ENCODE results near the gene LPP. TPM values are rescaled to one million over a fixed set of nuclear protein-coding genes. Genes with fewer than 3 reads are reported as not detected.
A peak's percentile ranks its signal among the peaks of the same experiment; 100 is the strongest.

LPP gene
- total RNA-seq, 1 experiment from 2014 or later: 17.4 TPM

DNA sequence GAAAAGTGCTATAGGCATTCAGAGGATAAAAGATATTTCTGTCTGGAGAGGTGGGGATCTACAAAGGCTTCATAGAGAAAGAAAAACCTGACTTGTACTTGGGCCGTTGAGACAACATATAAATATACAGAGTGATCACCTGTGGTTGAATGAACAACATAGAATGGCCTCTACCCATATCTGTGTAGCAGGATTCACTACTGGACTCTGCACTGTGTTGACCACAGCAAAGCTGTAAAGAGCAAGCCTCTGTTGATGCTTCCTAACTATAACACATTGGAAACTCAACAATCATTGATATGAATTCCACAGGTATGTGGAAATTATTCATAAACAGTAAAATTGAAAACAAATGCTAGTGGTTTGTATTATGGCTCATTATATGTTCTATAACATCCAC is 19.1 kb upstream of the LPP start:
- no peak for DNase-seq (ENCODE audit: low read depth)

DNA sequence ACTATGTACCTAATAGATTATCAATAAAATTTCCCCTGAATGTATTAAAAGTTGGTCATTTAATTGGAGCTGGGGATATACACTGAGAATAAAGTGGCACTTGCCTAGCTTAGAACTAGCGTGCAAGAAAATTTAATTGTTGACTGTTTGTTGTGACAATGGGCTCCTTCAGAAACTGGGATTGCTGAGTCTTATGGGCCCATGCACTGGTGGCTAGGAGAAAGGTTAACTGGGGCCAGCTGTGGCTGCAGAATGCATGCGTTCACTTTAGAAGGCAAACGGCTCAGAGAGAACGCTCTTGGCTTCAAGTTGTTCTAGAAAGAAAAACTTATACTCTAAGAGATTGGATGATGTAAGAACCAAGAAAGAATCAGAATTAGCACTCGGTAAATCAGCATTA is 18.7 kb upstream of the LPP start:
- DNase-seq (ENCODE audit: low read depth): no peak

DNA sequence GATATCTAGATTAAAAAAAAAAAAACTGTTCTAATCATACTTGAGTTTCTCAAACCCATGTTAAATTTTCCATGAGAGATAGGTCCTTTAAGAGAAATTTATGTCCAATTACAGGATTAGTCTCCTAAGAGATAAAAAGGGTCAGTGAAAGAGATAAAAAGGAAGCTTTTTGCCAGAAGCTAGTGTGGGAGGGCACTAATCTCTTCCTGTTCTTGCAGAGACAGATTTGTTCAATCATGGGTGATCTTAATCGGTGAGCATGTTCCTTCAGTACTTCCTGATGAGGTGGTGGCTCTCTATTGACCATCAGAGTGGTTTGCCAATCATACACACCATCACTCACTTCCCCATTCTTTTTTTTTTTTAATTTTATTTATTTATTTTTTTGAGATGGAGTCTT is 16.9 kb upstream of the LPP start:
- DNase-seq (ENCODE audit: low read depth): no peak

DNA sequence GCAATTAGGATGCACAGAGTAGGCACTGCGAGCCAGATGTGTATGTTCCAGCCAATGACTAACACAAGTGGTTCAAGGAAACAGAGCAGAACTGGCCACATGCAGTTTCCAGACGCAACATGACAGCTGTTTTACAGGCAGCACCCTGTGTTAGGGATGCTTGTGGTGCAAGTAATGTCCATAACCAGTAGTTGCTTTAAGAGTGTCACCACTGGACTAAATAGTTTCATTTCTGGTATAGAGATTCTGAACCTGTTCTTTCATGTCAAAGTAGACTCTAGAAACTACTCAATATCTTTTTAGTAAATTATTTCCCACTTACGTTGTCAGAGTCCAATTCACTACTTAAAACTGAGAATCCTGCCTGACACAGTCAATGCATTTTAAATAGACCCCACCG is 14.5 kb upstream of the LPP start:
- DNase-seq (ENCODE audit: low read depth): no peak

DNA sequence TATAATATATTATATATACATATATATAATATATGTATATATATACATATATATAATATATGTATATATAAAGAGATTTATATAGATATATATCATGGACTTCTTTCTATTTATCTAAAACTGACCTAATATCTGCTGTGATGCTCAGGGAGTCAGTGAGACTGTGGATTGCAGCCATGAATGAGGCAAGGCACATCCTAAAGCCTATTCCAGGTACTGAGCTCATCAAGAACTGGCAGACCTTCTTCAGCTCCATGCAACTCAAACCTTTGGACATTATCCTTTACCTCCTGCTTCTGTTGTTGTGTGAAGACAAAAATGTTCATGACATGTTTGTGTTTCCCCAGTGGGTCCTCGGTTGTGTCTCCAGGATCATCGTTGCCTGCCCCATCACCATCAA is 7.7 kb upstream of the LPP start:
- DNase-seq (ENCODE audit: low read depth): no peak

DNA sequence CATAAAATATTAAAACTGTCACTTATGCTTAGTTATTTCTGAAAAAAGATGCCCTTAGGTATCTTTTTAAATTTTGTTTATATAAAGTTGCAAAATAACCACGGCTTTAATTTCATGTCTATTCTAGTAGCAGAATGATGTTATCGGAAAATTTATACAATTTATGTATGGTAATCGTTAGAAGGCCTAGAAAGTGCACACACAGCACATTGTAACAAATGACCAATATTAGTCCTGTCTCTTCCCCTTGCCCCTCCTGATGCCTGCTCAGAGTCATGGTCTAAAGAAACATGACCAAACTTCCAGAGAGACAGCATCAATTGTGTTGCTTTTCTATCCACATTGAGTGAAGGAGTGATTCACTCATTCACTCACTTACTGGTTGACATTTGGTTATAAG is 6.2 kb upstream of the LPP start:
- no peak for DNase-seq (ENCODE audit: low read depth)

DNA sequence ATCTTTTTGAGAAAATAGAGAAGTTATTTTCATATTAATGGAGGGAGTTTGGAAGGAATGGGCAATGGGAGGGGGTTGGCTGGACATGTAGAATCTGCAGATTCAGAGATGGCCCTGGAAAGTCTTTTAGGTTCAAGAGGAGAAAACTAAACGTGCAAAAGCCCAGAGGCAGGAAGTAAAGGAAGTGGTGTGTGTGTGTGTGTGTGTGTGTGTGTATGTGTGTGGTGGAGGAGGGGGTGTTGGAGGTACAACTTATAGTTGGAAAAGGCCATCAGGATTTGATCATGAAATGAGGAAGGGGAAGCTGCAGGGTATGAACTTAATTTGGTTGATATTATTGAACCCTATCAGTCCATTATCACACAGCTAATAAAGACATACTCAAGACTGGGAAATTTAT is 5.6 kb upstream of the LPP start:
- no peak for DNase-seq (ENCODE audit: low read depth)

DNA sequence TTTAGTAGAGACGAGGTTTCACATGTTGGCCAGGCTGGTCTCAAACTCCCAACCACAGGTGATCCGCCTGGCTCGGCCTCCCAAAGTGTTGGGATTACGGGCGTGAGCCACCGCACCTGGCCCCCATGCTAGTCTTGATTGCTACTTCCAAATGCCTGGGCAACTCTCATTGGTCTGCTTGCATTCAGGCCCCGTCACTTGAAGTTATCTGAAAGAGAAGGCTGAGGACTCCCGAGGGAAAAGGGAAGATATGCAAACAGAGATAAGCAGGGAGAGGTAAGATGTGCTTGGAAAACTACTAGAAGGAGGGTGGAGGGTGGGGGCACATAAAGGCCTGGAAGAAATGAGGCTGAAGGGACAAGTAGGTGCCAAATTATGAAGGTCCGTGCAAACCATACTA is 4.4 kb upstream of the LPP start:
- DNase-seq (ENCODE audit: low read depth): no peak

DNA sequence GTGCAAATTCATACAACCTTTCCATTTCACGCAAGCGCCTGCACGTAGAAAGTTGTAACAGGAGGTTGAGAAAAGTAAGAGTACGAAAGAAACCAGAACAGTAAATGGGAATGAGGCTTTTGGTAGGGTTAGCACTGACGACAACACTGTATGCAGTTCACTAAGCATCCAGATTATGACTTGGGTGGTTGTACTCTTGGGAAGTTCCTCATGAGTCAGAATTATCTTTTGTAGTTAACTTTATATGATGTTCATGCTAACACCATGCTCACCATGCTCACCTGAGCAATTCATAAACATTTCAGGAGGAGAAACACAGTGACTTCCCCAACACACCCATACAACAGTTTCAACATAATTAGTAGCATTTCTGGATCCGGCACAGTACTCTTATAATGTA is 3.0 kb upstream of the LPP start:
- no peak for DNase-seq (ENCODE audit: low read depth)

DNA sequence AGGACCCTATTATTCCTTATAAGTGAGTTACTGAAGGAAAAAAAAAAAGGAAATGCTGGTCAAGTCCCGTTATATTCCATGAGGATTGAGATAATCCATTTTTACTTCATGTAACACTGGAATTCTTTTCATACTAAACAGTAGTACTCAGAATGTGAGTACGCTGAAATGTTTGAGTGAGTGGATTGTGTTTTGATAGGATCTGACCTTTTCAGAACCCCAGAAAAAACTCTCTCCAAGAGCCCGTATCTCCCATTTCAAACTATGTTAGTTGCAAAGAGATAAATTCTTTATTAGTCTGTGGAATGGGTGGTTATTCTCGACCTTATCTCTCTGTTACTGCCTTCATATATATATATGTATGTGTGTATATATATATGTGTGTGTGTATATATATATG is 2.5 kb upstream of the LPP start:
- no peak for DNase-seq (ENCODE audit: low read depth)

DNA sequence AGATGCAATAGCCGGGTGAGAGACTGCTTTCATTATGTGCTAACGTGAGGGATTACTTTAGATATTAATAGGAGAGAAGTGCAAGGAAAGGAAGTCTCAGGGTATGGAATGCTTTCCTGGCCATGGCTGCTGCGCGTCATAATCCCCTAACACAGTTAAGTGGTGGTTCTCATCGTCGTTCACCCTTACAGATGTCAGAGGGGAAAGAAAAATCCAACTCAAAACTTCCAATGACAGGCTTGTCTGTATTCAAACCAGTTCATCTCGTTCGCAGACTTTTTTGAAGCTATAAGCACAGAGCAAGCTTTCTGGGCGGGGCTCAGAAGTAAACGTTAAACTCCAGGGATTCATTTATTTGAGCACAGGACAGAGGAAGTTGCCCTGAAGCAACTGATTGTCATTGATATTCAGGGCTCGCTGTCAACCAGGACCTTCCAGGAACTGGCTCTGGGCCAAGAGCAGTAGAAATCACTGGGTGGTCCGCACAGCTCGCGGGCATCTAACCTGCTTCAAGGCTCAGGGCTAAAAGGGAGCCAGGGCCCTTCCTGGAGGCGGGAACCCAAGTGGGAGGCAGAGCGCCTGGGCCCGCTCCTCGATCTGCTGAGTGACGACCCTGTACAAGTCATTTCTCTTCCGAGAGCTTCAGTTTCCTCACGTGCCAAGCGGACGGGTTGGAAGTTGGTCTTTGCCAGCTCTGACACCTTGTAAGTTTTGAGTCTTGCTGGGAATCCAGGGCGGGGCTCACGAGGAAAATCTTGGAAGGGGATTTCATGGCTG is 1.1 kb upstream of the LPP start:
- no peak for DNase-seq (ENCODE audit: low read depth)

DNA sequence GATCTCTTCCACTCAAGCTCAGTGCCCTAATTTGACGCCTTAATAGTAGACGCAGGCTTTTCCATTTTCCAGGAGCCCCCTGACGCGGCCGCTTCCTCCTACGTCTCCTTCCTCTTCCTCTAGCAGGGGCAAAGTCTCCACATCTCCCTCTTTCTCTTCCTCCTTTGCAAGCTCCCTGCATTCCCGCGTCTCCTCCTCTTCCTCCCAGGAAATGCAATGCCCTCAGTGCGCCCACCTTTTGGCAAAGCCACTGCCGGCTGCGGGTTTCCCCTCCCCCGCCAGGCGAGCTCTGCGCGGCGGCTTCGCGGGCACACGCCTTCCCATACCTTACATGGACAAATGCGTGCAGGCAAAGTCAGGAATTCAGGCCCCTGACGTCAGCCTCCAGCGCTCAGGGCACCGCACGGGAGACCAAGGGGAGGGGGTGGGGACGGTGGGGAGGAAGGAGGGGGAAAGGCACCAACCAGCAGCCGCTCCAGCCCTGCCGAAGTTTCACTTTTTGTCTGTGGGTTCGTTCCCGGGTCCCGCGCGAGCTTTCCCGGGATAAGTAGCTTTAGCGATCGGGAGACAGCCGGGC is 432 bp upstream of the LPP start:
- peak; percentile 87 for DNase-seq (ENCODE audit: low read depth)

DNA sequence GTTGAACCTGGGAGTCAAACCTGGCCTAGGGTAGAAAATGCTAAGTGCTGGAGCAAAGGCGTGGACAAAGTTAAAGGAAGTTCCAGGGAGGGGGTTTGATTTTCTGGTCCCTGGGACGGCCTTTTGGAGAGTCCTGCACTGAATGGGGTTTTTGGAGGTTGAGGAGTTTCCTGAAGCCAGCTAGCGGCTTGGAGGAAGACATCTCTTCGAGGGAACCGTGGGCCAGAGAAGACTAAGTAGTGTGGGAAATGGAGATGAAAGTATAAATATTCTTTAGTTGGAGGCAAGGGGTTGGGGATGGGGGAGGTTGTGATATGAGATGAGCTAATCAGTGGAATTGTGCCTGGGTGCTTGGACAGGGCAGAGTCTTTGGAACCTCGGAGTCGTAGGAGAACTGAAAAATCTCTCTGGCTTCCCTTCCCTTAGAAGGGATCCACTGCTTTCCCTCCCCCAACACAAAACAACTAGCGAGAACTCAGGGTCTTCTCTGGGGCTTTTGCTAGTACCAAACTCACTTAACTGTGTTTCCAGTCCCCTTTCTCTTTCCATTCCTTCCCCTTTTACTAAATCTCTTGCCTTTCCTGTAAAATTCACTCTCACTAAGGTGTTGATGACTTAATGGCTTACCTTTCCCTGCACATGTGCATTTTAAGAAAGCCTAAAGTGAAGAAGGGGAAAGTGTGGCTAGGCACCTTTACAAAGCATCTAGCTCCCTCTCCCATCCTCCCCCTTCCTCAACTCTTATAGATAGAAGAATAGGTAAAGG is 1.0 kb downstream of the LPP start:
- DNase-seq (ENCODE audit: low read depth): no peak

DNA sequence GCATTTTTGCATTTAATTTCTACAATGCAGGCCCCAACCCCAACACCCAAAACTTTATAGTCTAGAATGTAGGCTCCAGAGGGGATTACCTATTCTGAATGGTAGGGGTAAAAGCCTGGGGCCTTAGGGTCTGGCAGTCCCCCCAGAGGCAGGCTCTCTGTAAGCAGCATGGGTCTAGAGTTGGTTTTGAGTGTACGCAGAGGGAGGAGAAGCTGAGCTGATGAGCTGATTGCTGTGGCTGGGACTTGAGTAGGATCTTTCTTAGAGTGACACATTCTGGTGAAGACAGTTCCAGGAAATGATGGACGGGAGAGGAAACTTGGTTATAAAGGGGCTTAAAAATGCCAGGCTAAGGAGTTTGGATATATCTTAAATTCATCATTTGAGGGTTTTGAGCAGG is 2.1 kb downstream of the LPP start:
- DNase-seq (ENCODE audit: low read depth): no peak

DNA sequence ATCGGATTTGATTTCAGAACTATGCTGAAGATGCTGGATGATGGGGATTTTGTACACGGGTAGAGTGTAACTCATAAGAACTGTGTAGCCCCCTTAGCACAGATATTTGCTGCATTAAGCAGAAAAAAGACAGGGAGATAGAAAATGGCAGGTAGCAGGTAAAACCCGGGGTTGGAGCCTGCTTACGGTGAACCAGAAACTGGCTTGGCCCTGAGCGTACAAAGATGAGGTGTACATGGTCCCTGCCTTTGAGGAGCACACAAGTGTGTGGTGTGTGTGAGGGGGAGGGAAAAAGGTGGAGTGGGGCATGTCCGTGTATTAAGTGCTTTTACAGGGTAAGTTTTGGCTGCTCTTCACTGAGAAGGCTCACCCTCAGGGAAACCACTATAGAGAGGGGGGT is 3.5 kb downstream of the LPP start:
- DNase-seq (ENCODE audit: low read depth): no peak

DNA sequence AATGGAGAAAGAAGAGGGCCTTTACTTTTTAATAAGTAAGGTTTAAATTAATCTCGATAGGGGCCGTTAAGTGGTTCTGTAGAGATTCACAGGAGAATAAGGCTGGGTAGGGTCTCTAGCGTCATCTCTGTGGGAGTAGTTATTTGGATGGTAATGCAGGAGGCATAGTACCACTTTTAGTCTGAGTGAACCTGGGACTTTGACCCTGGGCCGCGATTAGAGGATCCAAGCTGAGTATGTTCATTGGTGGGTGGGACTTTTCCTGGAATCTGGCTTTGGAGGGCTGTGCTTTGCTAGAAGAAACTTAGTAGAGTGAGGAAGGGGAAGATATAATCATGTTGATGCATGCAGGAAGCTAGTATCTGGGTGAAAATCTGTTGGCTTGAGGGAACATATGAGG is 4.0 kb downstream of the LPP start:
- no peak for DNase-seq (ENCODE audit: low read depth)

DNA sequence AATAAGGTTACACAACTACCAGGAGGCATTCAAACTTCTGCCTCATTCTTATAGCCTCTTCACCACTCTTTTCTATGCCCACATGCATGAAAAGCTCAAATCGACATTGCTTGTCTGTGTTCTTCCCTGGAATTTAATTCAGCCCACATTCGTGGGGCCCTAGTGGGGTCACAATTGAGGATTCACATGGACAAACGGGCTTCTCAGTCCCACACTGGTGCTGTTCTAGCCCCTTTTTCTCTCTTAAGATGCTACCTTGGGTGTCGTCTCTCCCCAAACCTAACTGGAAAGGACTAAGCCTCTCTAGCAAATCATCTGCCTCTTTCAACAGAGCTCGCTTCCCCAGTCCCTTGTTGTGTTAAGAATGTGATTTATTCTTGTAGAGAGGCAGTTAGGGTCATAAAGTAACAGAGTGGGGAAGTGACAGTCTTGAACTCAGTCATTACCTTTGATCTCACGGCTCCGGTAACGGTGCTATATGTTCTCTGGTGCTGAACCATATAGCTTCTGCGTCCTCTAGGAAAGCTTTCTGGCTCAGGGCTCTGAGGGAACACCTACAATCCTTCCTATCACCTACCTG is 4.9 kb downstream of the LPP start:
- no peak for DNase-seq (ENCODE audit: low read depth)

DNA sequence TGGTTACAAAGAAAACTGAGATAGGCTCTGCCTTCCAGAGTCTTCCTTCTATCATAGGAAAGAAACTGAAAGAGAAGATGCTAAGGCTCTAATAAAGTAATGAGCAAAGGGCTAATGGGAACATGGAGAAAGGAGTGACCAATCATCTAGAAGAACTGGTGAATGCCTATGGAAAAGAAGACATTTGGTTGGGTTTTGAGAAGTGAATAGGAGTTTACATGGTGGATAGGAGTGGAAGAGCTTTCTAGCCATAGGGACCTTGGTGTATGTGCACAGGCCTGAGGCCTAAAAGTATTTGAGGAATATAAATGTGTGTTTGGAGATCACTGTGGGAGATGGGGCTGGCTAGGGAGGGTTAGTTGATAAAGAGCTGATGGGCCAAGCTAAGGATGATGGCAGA is 6.8 kb downstream of the LPP start:
- no peak for DNase-seq (ENCODE audit: low read depth)

DNA sequence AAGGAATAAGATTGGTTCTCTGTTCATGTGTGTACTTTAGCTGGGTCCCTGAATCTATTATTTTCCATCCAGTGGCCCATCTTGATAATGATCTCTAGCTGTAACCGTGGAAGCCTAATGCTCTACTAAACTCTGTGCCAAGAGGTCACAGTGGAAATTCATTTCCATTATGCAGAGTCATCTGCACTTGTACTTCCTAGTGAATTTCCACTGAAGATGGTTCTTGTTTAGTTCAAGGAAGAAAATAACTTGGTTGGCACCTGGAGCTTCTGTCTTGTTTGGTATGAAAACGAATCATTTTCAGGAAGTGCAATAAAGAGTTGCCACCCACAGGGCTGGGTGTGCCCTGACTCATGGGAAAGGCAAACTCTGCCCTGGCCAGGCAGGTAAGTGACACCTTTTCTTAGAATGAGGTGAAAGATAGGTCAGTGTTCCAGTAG is 10.3 kb downstream of the LPP start:
- no peak for DNase-seq (ENCODE audit: low read depth)

DNA sequence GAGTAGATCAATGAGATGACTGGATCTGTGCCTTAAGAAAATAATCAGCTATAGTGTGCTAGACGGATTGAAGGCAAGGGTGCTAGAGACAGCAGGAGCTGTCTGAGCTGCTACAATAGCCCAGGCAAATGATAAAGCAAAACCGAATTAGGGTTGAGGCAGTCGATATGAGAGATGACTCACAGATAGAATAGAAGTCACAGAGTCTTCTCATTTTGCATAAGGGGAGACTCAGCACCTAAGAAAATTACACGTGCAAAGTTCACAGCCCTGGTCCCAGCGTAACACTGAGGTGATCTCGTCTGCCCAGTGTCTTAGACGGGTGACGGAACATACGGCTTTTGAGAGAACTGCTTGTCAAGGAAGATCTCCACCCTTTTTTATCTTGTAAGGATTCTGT is 11.6 kb downstream of the LPP start:
- no peak for DNase-seq (ENCODE audit: low read depth)

DNA sequence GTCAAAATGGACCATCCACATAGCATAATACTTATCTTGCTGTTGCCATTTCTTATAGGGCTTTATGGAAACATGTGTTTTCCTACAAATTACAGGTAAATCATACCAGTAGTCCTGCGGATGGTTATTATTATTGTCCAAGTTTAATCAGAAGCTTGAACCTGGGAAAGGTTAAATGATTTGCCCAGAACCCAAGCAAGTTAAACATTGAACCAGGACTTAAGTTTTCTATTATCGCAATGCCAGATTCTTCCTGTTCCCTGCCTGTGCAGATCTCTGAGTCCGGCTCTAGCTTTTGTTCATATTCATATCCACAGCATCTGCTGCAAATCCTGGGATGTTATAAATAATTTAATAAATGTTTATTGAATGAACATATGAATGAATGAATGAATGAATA is 12.5 kb downstream of the LPP start:
- no peak for DNase-seq (ENCODE audit: low read depth)

DNA sequence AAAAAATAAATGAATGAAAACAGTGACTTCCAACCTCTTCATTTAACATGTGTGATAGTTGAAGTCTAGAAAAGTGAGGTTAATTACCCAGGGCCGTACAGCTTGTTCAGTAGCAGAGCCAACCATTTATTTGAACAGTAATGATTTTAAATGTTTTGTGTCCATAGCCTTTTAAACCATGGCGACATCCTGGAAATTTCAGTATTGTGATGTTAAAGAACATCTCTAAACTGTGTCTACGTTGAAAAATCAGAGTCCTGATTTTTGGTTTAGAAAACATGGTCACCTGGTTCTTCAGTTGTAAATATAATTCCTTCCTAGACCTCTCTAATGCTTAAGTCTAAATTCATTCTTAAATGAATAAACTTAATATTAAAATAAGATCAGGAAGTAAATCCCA is 14.2 kb downstream of the LPP start:
- DNase-seq (ENCODE audit: low read depth): no peak
